NT2/D1 (cell line): ENCODE results near the gene MKLN1.

ENCODE experiments used
- DNase-seq: peaks from one replicate; pipeline ENCODE4 v3.0.0-alpha.2; 2011; ENCODE audit warnings: low read depth, low spot score
- H3K27me3 ChIP-seq: 2 replicates; pipeline ENCODE4 v1.6.0; 2011; ENCODE audit warnings: mild to moderate bottlenecking; ENCODE audit not compliant: insufficient read length, insufficient read depth
- H3K36me3 ChIP-seq: 2 replicates; pipeline ENCODE4 v1.6.1; 2011; ENCODE audit warnings: mild to moderate bottlenecking, low read length, mixed read lengths; ENCODE audit not compliant: insufficient read depth, insufficient read length
- H3K4me1 ChIP-seq: 2 replicates; pipeline ENCODE4 v1.5.1; 2011; ENCODE audit not compliant: insufficient read depth, insufficient read length
- H3K4me3 ChIP-seq: 2 replicates; pipeline ENCODE4 v1.5.1; 2011; ENCODE audit warnings: low read depth; ENCODE audit not compliant: insufficient read length
- H3K9ac ChIP-seq: 2 replicates; pipeline ENCODE4 v1.6.0; 2011; ENCODE audit warnings: low read depth; ENCODE audit not compliant: insufficient read length
- H3K9me3 ChIP-seq: 2 replicates; pipeline ENCODE4 v1.5.1; 2011; ENCODE audit warnings: mild to moderate bottlenecking, low read length; ENCODE audit not compliant: insufficient read depth
- SUZ12 ChIP-seq: IDR thresholded peaks from 2 replicates; pipeline ENCODE4 v1.6.1; 2011; ENCODE audit not compliant: insufficient read length, insufficient read depth; ENCODE audit errors: extremely low read depth
- YY1 ChIP-seq: IDR thresholded peaks from 2 replicates; pipeline ENCODE4 v1.6.1; 2011; ENCODE audit not compliant: insufficient read length, insufficient read depth
- ZNF274 ChIP-seq: IDR thresholded peaks from 2 replicates; pipeline ENCODE4 v1.6.1; 2011; ENCODE audit warnings: mild to moderate bottlenecking, low read depth, low read length

The MKLN1 gene

DNA sequence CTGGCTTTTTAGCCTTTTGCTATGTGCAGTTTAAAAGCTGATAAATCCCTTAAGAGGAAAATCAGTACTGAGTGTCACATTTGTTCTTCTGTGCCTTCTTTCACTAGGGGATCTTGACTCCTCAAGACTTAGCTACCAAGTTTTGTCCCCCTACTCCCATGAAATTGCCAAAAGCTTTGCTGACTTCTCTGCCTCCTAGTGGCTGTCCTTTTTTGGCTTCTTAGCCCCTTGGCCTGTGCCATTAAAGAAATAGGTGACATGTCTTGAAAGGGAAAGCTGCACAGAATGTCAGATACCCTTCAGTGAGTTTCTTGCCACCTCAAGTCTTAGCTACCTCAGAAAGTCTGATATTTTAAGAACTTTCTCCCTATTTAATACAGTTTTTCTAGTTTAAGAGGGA is 10.5 kb downstream of the MKLN1 start:
- Histone ChIP-seq H3K27me3 (no peaks in the 10 kb centered on the region), H3K36me3 (no peaks in the 10 kb centered on the region), H3K9me3 (peaks cover 32% of the 10 kb centered on the region), H3K4me1 (no peaks in the 10 kb centered on the region), H3K4me3 (no peak overlapping the region), H3K9ac (no peak overlapping the region)
- TF ChIP-seq SUZ12 (no peak), YY1 (no peak), ZNF274 (no peak)
- DNase-seq = no peak

DNA sequence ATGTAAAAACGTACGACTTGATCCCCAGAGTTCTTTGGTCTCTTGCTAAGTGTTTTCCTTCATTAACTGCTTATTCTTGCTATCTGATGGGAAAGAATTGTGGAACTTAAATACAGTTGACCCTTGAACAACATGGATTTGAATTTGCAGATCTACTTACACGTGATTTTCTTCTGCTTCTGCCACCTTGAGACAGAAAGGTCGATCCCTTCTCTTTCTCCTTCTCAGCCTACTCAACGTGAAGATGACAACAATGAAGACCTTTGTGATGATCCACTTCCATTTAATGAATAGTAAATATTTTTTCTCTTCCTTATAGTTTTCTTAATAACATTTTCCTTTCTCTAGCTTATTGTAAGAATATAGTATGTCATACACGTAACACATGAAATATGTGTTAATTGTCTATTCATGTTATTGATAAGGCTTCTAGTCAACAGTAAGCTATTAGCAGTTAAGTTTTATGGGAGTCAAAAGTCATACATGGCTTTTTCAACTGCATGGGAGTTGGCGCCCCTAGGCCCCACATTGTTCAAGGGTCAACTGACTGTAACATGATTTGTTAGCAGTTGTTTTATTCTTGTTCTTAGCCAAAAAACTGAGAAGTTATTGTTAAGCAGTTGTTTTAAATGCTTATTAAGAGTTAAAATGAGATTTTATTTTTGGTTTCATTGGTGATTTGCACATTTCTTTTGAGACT is 11.2 kb downstream of the MKLN1 start:
- no peak for DNase-seq
- Histone ChIP-seq H3K36me3 (no peaks in the 10 kb centered on the region), H3K9me3 (peaks cover 32% of the 10 kb centered on the region), H3K4me1 (no peaks in the 10 kb centered on the region), H3K4me3 (no peak overlapping the region), H3K27me3 (no peaks in the 10 kb centered on the region), H3K9ac (no peak overlapping the region)
- TF ChIP-seq YY1 = no peak
- TF ChIP-seq ZNF274 = no peak
- no peak for TF ChIP-seq SUZ12

GRCh38 chr7:131341690-131342089 is 14.0 kb downstream of the MKLN1 start:
- no peak overlapping the region for H3K4me3 ChIP-seq
- no peak for TF ChIP-seq SUZ12
- TF ChIP-seq YY1 = no peak
- TF ChIP-seq ZNF274 = no peak
- peaks cover 13% of the 10 kb centered on the region for H3K9me3 ChIP-seq
- H3K9ac ChIP-seq = no peak overlapping the region
- H3K36me3 ChIP-seq = no peaks in the 10 kb centered on the region
- no peak for DNase-seq
- no peaks in the 10 kb centered on the region for H3K4me1 ChIP-seq
- no peaks in the 10 kb centered on the region for H3K27me3 ChIP-seq

GRCh38 chr7:131342864-131343442 is 15.3 kb downstream of the MKLN1 start:
- H3K9me3 ChIP-seq = 0 out of 2 replicates have a peak, but pooled peaks cover under 1% of the 10 kb centered on the region
- H3K36me3 ChIP-seq = no peaks in the 10 kb centered on the region
- TF ChIP-seq ZNF274 (no peak), SUZ12 (no peak), YY1 (no peak)
- H3K4me1 ChIP-seq = no peaks in the 10 kb centered on the region
- no peak overlapping the region for H3K9ac ChIP-seq
- no peak overlapping the region for H3K4me3 ChIP-seq
- DNase-seq = no peak
- H3K27me3 ChIP-seq = no peaks in the 10 kb centered on the region

- no peak overlapping the region for H3K4me3 ChIP-seq
These were observed 19.4 kb downstream of the MKLN1 start for GRCh38 chr7:131346885-131347592.

GRCh38 chr7:131352032-131352431 is 24.4 kb downstream of the MKLN1 start:
- Histone ChIP-seq H3K9ac (no peak overlapping the region), H3K4me3 (no peak overlapping the region), H3K4me1 (no peaks in the 10 kb centered on the region), H3K27me3 (no peaks in the 10 kb centered on the region), H3K9me3 (no peaks in the 10 kb centered on the region), H3K36me3 (no peaks in the 10 kb centered on the region)
- TF ChIP-seq SUZ12 (no peak), ZNF274 (no peak), YY1 (no peak)
- DNase-seq = no peak

More at GRCh38 chr7:131346885-131347592, 19.4 kb downstream of the MKLN1 start:
- H3K36me3 ChIP-seq = no peaks in the 10 kb centered on the region
- H3K9me3 ChIP-seq = no peaks in the 10 kb centered on the region
- H3K9ac ChIP-seq = no peak overlapping the region
- H3K27me3 ChIP-seq = no peaks in the 10 kb centered on the region
- no peak for TF ChIP-seq YY1
- no peak for TF ChIP-seq SUZ12
- TF ChIP-seq ZNF274 = no peak
- DNase-seq = peak; percentile 42
- no peaks in the 10 kb centered on the region for H3K4me1 ChIP-seq

DNA sequence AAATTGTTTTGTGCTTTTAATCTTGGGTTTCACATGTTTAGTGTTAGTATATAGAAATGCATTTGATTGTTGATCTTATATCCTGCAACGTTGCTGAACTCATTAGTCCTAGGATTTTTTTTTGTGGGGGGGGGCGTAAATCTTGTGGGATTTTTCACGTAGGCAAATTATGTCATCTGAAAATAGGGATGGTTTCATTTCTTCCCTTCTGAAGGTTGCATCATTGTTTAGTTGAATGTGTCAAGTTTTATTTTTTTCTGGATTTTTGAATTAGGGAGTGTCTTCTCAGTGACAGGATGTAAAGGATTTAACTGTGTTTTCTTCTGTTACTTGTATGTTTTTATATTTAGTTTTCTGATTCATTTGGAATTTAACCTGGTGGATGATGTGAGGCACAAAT is 26.7 kb downstream of the MKLN1 start:
- Histone ChIP-seq H3K36me3 (no peaks in the 10 kb centered on the region), H3K27me3 (no peaks in the 10 kb centered on the region), H3K9me3 (no peaks in the 10 kb centered on the region), H3K4me1 (no peaks in the 10 kb centered on the region), H3K9ac (no peak overlapping the region), H3K4me3 (no peak overlapping the region)
- no peak for DNase-seq
- TF ChIP-seq SUZ12 (no peak), ZNF274 (no peak), YY1 (no peak)
